ENCODE data around the gene SLC51A. TPM values are rescaled to one million over a fixed set of nuclear protein-coding genes. Genes with fewer than 3 reads are reported as not detected.
"Not testable (repeated sequence)": the region's sequence is repeated elsewhere in the genome, so short reads cannot be mapped to it uniquely, and the experiment has no call there.

SLC51A gene
- total and polyA plus RNA-seq, 7 donors = 0.31 to 0.44 (median 0.39) TPM; not detected in 3

DNA sequence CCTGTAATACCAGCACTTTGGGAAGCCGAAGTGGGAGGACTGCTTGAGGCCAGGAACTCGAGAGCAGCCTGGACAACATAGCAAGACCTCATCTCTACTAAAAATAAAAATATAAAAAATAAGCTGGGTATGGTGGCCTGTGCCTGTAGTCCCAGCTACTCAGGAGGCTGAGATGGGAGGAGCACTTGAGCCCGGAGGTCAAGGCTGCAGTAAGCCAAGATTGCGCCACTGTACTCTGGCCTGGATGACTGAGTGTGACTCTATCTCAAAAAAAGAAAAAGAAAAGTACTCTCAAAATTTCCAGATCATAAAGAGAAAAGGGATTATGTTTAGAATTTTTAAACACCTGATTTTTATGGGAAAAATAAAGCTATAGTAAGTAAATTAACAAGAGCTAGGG lies 24.1 kb downstream of the SLC51A start:
- TF ChIP-seq, protein P1, sequence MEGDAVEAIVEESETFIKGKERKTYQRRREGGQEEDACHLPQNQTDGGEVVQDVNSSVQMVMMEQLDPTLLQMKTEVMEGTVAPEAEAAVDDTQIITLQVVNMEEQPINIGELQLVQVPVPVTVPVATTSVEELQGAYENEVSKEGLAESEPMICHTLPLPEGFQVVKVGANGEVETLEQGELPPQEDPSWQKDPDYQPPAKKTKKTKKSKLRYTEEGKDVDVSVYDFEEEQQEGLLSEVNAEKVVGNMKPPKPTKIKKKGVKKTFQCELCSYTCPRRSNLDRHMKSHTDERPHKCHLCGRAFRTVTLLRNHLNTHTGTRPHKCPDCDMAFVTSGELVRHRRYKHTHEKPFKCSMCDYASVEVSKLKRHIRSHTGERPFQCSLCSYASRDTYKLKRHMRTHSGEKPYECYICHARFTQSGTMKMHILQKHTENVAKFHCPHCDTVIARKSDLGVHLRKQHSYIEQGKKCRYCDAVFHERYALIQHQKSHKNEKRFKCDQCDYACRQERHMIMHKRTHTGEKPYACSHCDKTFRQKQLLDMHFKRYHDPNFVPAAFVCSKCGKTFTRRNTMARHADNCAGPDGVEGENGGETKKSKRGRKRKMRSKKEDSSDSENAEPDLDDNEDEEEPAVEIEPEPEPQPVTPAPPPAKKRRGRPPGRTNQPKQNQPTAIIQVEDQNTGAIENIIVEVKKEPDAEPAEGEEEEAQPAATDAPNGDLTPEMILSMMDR (IDR thresholded peaks at IDR 0.05) = no peak
- Histone ChIP-seq H3K4me3 (no peak overlapping the region), H3K4me1 (no peaks in the 10 kb centered on the region), H3K36me3 (ENCODE audit: insufficient read depth in 1 of 2, low read depth in 1 of 2) (peaks cover 23 to 81% of the 10 kb centered on the region in 2 donors), H3K27me3 (ENCODE audit: insufficient read depth in 3 of 3, low read length in 2 of 3) (no peaks in the 10 kb centered on the region), H3K9me3 (no peaks in the 10 kb centered on the region), H3K27ac (no peak overlapping the region)
- ATAC-seq = no peak
- DNase-seq = no peak
- intact Hi-C loops (cut with DNase I) = no loop called here
- WGBS, 3 donors = 85 to 91% (median 88%) methylated on average over 4 of the region's 4 CpGs

DNA sequence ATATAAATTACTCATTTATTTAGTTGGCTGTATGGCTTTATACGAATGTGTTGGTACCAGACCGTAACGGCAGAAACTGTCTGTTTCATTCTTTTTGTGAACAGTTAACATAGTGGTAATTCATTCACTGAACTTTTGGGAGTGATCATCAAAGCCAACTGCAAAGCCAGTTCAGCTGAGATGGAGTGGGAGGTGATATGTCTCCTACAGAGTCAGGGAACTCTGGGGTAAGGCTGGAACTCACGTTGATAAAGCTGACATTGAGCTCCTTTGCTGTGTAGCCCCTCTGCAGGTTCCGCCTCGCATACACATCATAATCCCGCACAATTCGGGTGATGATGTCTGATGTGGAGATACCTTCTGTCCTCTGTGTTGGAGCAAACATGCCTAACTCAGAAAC lies 25.4 kb downstream of the SLC51A start:
- Histone ChIP-seq H3K36me3 (ENCODE audit: insufficient read depth in 1 of 2, low read depth in 1 of 2) (peaks cover 26 to 83% of the 10 kb centered on the region in 2 donors), H3K4me3 (no peak overlapping the region), H3K27ac (no peak overlapping the region), H3K4me1 (no peaks in the 10 kb centered on the region), H3K9me3 (no peaks in the 10 kb centered on the region), H3K27me3 (ENCODE audit: insufficient read depth in 3 of 3, low read length in 2 of 3) (no peaks in the 10 kb centered on the region)
- intact Hi-C loops (cut with DNase I) = no loop called here
- no peak for DNase-seq
- 90% methylated on average over 8 of the region's 8 CpGs for WGBS, 3 donors
- TF ChIP-seq, protein P1 (IDR thresholded peaks at IDR 0.05) = no peak
- ATAC-seq = no peak

DNA sequence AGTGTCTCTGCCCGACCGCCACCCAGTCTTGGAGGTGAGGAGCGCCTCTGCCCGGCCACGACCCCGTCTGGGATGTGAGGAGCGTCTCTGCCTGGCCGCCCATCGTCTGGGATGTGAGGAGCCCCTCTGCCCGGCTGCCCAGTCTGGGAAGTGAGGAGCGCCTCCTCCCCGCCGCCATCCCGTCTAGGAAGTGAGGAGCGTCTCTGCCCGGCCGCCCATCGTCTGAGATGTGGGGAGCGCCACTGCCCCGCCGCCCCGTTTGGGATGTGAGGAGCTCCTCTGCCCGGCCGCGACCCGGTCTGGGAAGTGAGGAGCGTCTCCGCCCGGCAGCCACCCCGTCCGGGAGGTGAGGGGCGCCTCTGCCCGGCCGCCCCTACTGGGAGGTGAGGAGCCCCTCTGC lies 27.8 kb downstream of the SLC51A start:
- H3K4me1 ChIP-seq; ATAC-seq; H3K9me3 ChIP-seq; H3K4me3 ChIP-seq; H3K27me3 ChIP-seq (ENCODE audit: insufficient read depth in 3 of 3, low read length in 2 of 3); intact Hi-C loops (cut with DNase I); H3K27ac ChIP-seq; DNase-seq: not testable (repeated sequence)
- 97 to 99% (median 97%) methylated on average over 28 to 34 of the region's 34 CpGs for WGBS, 3 donors
- H3K36me3 ChIP-seq (ENCODE audit: insufficient read depth in 1 of 2, low read depth in 1 of 2) = peaks cover 31 to 82% of the 10 kb centered on the region in 2 donors

DNA sequence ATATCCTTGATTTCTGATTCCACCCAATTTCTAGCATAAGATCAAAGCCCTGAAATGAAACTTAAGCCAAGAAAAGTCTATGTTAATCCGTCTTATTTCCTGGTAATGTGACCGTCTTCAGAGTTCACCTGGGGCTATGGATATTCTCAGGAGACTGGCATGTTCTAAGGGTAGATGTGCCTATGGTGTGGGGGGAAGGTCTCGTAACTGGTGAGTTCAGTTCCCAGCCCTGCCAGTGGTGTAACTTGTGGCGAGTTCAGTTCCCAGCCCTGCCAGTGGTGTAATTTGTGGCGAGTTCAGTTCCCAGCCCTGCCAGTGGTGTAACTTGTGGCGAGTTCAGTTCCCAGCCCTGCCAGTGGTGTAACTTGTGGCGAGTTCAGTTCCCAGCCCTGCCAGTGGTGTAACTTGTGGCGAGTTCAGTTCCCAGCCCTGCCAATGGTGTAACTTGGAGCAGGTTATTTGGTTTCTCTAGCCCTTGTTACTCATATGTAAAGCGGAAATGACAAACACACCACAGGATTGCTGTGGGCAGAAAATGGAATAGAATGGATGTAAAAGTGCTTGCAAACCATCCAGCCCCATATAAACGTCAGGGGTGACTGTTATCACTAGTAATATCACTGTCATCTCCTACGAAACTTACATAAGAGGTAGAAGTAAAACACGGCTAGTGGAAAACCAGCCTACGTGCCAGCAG lies 30.4 kb downstream of the SLC51A start:
- no peak for DNase-seq
- ATAC-seq = no peak
- intact Hi-C loops (cut with DNase I) = no loop called here
- WGBS, 3 donors = 85 to 94% (median 90%) methylated on average over 12 to 13 of the region's 13 CpGs
- peaks cover 2% of the 10 kb centered on the region for H3K4me1 ChIP-seq
- H3K9me3 ChIP-seq = no peaks in the 10 kb centered on the region
- no peak overlapping the region for H3K4me3 ChIP-seq
- H3K27me3 ChIP-seq (ENCODE audit: insufficient read depth in 3 of 3, low read length in 2 of 3) = no peaks in the 10 kb centered on the region
- H3K27ac ChIP-seq = no peak overlapping the region
- TF ChIP-seq, protein P1 (IDR thresholded peaks at IDR 0.05) = no peak
- peaks cover 20 to 56% of the 10 kb centered on the region in 2 donors for H3K36me3 ChIP-seq (ENCODE audit: insufficient read depth in 1 of 2, low read depth in 1 of 2)

DNA sequence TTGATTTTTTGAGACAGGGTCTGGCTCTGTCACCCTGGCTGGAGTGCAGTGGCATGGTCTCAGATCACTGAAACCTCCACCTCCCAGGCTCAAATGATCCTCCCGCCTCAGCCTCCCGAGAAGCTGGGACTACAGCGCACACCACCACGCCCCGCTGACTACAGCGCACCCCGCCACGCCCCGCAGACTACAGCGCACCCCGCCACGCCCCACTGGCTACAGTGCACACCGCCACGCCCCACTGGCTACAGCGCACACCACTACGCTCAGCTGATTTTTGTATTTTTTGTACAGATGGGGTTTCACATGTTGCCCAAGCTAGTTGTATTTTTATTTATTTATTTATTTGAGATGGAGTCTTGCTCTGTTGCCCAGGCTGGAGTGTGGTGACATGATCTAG lies 35.6 kb downstream of the SLC51A start:
- intact Hi-C loops (cut with DNase I) = loop anchor here (5.0 to 10.0 kb wide), 4 partner anchors 63 to 265 kb away; partner anchors contain the start of genes DYNLT2B (in 2 of the 2) and SMCO1 (in 2 of the 2)
- no peak overlapping the region for H3K4me3 ChIP-seq
- TF ChIP-seq, protein P1 (IDR thresholded peaks at IDR 0.05) = no peak
- no peak for DNase-seq
- no peak overlapping the region for H3K27ac ChIP-seq
- H3K9me3 ChIP-seq = no peaks in the 10 kb centered on the region
- no peaks in the 10 kb centered on the region for H3K27me3 ChIP-seq (ENCODE audit: insufficient read depth in 3 of 3, low read length in 2 of 3)
- peaks cover 8 to 54% of the 10 kb centered on the region in 2 donors for H3K36me3 ChIP-seq (ENCODE audit: insufficient read depth in 1 of 2, low read depth in 1 of 2)
- 98 to 99% (median 99%) methylated on average over 16 of the region's 16 CpGs for WGBS, 3 donors
- peaks cover 2% of the 10 kb centered on the region for H3K4me1 ChIP-seq
- no peak for ATAC-seq

Data from psoas muscle (tissue), 8 donors.